Stimulated activated CD4-positive, alpha-beta T cell treated with anti-CD3 and anti-CD28 coated beads, Interleukin-1b, Interleukin-23, amount 100 ng/mL, for 4 hours (primary cell): Measurements from ENCODE around the gene NOTCH1.

Experiments
- DNase-seq, 2 donors: peaks; one replicate each; pipeline ENCODE4 v3.0.0-alpha.2; 2020; ENCODE audit warnings: low read depth in 2 of 2

Gene NOTCH1

DNA sequence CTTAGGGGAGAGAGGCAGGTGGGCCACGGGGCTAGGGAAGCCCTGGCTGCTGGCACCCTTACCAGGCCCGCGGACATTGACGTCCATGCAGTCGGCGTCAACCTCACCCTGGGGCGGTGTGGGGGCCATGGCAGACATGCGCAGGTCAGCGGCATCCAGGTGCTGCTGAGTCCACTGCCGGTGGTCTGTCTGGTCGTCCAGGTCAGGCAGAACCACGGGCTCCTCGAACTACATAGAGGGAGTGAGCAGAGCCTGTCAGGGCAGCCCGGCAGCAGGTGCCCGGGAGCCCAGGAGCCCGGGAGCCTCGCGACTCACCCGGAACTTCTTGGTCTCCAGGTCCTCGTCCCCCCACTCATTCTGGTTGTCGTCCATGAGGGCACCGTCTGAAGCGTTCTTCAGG lies 44.2 kb downstream of the NOTCH1 start:
- no peak for DNase-seq

DNA sequence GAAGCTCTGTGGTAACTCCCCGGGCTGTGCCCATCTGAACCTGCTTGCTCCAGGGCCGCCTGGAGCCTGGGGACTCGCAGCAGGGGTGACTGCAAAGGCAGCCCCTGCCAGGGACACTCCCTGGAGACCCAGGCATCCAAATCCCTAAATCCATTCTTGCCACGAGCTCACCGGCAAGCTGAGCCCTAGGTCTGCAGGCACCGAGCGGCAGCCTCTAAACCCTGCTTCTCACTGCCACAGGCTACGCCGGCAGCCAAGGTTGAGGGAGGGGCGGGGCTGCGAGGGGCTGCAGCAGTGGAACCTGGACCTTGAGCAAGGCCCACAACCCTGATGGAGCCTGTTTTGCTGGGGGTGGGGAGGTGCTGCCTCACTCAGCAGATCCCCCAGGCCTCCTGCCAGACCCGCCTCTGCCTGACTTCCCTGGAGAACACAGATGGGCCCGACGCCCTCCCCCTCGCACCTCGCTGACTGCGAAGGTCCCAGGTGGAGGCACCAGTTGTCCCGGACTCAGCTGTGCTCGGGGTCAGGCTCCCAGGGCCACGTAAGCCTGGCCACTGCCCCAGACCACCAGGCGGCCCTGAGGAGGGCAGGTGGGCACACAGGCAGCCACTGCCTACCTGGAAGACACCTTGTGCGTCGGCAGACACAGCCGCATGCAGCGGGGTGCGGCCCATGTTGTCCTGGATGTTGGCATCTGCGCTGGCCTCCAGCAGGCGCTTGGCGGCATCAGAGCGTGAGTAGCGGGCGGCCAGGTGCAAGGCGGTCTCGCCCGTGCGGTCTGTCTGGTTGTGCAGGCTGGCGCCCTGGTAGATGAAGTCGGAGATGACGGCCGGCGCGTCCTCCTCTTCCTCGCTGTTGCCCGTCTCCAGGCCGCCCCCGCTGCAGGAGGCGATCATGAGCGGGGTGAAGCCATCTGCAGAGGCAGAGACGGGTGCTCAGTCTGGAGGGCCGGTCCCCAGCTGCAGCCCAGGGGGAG lies 45.6 kb downstream of the NOTCH1 start:
- no peak for DNase-seq

DNA sequence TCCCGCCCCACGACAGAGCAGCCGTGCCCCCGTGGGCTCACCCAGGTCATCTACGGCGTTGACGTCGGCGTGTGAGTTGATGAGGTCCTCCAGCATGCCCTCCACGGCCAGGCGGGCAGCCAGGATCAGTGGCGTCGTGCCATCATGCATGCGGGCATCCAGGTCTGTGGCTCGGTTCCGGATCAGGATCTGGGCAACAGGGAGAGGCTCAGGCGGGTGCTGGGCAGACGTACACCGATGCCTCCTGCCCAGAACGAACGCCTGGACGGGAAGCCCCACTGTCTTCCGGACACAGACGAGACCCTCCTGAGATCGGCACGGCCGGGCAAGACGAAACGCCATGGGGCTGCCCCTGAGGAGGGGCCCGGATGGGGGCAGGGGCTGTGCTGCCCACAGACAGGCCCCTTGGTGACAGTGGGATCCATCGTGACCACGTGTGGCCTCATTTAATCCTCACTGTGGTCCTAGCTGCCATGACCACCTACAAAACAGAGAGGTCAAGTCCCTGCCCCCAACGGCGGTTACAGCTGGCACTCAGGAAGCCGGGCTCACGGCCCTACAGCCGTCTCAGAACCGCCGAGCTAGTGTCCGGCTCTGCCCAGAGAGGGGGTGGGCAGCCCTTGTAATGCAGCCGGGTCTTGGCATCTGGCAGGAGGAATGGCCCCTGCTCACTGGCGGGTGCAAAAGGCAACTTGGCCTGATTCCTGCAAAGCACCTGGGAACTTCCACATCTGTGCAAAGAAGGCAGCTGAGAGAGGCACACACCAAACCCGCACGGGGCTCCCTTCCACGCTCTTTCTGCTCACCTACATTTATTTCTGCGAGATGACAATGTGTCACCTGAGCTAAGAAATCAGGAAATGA lies 46.5 kb downstream of the NOTCH1 start:
- no peak for DNase-seq

DNA sequence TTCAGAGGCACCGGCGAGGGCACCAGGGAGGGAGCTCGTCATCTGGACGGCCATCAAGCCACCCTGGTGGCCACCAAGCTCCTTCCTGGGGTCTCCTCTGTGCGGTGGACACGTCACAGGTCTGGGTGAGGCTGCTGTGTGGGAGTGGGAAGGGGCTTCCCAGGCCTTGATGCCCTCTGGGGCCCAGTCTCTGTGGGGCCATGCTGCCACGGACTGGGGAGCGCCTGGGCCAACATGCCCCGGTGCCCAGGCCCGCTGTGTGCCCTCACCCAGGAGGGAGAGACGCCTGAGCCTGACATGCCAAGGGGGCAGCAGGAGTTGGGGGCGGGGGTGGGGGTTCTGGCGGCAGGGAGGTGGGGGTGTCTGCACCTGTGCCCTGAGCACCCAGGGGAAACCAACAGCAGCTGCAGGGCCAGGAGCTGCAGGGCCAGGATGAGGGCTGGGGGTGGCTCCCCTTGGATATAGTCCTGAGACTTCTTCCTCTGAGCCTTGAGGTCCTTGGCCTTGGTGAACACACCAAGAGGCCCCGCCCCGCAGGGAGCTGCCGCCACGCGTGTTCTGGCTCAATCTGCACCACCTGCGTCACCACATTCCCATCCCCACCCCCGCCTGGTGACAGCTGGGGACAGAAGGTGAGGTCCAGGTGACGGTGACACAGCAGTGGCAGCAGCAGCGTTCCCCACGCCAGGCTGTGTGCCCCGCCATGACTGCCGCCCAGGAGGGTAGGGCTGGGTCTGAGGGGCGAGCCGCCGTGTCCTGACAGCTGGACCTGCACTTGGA lies 47.7 kb downstream of the NOTCH1 start:
- DNase-seq, result no peak

DNA sequence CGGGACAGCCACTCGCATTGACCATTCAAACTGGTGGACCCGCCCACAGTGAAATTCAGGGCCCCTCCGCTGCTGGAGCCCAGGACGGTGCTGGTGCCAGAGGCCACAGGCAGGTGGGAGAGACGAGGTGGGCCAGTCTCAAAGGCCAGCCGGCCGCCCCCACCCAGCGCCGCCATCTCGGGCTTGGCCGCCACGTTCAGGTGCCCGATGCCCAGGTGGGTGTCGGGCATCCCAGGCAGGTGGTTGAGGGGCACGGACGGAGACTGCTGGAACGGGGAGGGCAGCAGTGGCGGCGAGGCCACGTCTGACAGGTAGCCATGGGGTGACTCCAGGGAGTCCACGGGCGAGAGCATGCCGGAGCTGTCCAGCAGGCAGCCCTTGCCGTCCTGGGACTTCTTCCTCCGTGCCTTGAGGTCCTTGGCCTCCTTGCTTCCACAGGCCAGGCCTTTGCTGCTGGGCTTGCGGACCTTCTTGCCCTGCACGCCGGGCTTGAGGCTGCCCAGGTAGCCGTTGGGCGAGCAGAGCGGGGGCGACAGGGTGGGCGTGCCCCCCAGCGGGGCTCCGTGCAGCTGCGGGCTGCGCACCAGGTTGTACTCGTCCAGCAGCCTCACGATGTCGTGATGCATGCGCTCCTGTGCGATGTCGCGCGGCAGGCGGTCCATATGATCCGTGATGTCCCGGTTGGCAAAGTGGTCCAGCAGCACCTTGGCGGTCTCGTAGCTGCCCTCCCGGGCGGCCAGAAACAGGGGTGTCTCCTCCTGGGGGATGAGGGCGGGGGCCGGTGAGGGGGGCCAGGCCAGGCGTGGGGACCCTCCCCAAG lies 48.8 kb downstream of the NOTCH1 start:
- no peak for DNase-seq

DNA sequence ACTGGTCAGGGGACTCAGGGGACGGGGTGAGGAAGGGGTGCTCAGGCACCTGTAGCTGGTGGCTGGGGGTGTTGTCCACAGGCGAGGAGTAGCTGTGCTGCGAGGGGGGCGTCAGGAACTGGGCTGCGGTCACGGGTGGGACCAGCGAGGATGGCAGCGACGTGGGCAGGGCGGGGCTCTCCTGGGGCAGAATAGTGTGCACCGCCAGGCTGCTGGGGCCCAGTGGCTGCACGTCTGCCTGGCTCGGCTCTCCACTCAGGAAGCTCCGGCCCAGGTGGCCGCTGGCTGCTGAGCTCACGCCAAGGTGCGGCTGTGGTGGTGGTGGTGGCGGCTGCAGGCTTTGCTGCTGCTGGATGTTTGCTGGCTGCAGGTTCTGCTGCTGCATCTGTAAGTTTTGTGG lies 49.7 kb downstream of the NOTCH1 start:
- DNase-seq, result no peak

DNA sequence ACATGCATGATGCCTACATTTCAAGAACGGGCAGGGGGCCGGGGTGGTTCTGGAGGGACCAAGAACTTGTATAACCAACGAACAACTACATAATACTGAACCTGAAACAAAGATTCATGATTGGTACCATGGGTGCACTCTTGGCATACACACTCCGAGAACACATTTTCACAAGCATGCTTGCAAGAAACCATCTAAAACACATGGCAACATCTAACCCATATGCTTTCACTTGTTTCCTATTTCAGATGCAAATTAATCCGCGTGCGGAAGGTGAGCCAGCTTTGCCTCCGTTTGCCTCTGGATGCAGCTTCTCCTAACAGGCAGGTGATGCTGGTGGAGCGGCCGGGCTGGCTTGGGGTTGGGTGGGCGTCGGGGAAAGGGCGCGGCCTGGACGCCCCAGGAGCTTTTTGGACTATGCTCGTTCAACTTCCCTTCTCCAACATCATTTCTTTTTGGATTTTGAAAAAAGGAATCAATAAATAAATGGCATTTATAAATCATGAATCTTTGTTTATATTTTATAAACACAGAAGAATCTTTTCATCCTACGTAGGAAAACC lies 50.5 kb downstream of the NOTCH1 start:
- DNase-seq, result no peak

DNA sequence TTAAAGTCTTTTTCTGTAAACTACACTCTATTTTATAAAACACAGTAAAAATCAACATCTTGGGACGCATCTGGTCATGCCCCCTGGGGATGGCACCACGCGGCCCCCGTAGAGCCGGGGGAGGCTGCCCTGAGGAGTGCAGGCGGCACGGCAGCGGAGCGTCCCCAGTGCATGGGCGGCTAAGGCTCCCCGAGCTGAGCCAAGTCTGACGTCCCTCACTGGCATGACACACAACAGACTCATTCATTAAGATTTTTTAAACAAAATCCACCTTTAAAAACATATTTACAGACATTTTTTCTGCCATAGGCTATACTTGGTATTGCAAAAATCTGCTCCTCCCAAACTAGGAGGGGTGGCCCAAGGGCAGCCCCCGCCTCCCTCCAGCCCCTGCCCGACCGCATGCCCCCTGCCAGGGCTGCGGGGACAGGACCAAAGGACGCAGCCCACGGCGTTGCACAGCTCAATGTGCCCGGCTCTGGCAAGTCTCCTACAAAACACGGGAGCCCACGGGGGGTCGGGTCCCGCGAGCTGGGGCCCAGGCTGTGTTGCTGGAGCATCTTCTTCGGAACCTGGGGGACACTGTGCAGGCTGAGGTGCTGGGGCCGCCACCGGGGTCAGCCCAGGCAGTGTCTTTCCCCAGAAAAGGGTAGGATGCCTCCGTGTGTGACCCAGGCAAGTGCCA lies 51.2 kb downstream of the NOTCH1 start:
- DNase-seq, result no peak

DNA sequence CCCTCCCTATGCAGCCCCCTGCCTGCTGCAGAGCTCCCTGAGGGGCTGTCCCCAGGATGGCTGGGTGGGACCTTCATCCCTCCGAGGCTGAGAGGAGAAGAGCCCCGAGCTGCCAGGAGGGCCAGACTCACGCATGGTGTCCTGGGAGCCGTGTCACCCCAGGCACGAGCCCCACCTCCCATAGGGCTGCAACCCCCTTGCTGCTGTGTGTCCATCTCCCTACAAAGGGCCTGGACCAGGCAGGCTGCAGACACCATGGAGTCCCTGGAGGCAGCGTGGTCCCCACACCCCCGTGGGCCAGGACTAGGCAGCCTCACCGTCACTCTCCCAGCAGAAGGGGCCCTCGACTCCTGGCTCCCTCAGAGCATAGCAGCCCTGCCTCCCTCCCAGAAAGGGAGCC lies 51.8 kb downstream of the NOTCH1 start:
- DNase-seq, result no peak

DNA sequence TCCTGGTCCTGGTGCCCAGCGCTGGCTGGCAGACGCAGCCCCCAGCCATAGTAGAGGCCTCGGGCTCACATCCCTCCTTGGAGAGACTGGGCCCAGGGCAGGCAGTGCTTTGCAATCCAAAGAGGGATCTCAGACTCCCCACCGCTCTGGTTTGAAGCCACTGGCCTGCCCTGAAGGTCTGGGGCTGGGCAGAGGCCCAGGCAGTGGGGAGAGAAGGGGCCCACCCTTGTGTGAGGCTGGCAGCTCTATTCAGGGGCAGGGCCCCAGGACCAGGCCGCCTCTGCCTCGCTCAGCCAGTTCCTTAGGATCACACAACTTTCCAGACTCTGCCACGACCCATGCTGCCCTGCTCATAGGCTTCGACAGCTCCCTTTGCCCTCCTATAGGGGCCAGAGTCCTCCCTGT lies 52.3 kb downstream of the NOTCH1 start:
- DNase-seq, result no peak

DNA sequence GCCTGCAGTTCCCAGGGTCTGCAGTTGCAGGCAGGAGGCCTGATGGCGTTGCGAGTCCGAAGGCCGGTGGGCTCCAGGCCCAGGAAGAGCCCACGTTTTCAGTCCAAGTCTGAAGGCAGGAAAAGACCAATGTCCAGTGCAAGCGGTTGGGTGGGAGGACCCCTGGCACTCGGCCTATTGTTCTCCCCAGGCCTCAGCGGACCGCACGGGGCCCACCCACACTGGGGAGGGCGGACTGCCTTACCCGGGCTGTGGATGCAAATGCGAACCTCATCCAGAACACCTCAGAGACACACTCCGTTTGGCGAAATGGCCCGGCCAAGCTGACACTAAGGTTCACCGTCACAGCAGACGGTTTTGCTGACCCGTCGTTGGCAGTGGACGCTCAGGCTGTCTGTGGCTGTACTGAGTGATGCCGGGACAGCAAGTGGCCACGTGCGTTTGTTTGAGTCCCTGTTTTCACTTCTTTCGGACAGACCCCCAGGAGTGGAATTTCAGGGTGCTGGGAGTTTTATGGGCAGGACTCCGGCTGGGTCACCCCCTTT lies 52.8 kb downstream of the NOTCH1 start:
- no peak for DNase-seq

DNA sequence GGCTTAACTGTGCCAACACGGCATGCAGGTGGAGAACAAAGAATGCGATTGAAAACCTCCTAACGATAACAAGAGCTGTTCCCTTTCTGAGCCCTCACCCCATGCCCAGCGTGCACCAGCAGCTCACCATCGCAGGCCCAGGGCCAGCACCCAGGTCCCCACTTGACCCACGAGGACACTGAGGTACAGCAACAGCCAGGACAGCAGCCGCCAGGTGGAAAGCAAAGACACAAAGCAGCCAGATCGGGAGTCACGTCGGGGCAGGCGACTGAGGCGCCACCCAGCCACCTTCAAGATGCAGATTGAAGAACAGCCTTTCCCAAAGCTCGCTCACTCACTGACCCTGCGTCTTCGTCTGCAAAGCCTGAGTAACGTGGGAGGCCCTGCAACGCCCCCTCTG lies 56.1 kb downstream of the NOTCH1 start:
- DNase-seq, result no peak

DNA sequence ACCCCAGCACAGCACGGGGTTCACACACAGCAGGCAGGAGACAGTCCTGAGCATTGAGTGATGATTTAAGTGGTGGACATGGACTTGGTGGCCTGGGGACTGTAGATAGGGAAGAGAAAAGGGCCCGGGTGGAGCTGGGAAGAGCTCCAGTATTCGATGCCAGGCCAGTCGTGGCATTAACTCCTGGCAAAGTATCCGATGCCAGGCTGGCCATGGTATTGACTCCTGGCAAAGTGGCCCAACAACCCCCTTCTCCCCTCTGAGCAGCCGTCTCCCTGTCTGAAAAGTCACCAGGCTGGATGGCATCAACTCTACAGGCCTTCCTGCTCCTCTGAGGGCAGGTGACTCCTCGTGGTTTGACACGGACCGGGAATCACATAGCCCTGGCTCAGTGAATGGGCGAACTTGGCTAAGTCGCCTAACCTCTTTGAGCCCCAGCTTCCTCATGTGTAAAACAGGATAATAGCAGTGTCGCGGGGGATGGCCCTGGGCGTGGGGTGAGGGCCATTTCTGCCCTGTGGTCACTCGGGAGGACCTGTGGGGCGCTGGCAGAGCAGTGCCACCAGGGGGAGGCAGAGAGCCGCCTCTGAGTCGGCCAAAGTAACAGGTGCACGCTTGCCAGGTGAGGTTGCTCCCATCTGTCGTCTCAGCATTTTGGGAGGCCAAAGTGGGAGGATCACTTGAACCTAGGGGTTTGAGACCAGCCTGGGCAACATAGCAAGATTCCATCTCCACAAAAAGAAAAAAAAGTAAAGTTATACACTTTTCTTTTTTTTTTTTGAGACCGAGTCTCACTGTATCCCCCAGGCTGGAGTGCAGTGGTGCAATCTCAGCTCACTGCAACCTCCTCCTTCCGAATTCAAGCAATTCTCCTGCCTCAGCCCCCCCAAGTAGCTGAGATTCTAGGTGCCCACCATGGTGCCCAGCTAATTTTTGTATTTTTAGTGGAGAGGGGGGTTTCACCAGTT lies 57.3 kb downstream of the NOTCH1 start:
- peak; percentile 69 to 74 for DNase-seq

DNA sequence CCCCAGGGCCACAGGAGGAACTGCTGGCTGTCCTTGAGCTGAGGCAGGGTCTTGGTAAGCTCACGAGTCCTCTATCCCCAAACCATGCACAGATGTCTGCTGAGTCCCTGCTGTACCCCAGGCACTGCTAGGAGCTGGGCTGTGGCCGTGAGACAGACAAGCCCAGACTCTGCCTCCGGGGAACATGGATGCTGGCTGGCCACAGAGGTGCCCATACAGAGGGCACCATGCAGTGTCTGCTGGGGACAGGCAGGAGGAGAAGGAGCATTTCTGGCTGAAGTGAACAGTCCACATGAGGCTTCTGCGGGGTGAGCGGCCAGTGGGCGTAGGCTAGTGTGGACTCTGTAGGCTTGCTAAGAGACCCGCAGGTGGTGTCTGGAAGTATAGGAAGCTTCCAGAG lies 58.2 kb downstream of the NOTCH1 start:
- no peak for DNase-seq

DNA sequence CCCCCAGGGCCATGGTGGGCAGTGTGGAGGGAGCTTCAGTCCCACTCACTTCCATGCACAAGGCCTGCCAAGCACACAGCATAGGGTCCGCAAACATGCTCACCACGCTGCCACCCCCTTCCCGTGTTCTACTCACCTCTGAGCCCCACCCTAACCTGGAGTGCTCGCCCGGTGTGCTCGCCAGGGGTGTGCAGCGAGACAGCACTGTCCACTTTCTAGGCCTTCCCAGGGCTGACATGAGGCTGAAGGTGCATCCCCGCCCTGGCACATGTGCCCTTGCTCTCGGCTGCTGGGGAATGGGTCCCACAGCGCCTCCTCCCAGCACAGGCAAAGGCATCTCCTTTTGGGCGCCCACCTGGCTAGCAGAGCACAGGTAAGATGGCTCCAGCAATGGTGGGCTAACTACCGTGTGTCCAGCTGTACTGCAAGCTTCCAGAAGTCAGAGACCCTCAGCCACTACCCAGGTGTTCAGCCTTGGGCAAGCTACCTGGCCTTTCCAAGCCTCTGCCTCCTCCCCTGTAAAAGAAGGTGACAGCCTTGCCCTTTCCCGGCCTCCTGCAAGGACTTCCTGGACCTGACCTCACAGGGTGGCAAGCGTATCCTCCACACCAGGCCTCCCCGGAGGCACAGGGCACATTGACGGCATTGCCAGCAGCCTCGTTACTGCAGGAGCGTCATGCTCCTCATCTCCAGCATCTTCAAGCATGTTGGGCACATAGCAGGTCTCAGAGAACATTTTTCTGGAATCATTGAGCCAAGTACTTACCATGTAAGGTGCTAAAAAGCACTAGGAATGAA lies 58.8 kb downstream of the NOTCH1 start:
- DNase-seq, result no peak

DNA sequence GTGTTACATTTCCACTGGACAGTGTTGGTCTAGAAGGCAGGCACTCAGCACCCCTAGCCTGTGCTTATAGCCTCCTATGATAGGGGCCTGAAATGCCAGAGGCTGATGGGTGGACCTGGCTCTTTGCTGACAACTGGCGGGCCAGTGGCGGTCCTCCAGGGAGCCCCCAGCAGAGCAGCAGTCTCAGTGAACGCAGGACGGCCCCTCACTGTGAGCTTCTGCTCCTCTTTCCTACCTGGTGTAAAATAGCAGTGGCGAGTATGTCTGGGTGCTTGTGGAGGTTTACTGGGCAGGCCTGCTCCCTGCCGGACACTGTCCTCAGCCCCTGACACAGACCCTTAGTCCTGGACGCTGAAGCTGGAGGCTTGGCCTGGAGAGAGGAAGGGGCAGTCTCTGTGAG lies 59.7 kb downstream of the NOTCH1 start:
- DNase-seq, result no peak
